AG10803 (cell line): ENCODE results near the gene CRB2.

Experiments used
- DNase-seq: peaks from one replicate; pipeline ENCODE4 v3.0.0; 2010; ENCODE audit warnings: low read depth
- H3K4me3 ChIP-seq: 2 replicates; pipeline ENCODE4 v1.5.1; 2011; ENCODE audit warnings: mild to moderate bottlenecking, low read length, control low read depth
- CTCF ChIP-seq: conservative IDR thresholded peaks from 2 replicates; pipeline ENCODE4 v1.5.1; 2011; ENCODE audit warnings: mild to moderate bottlenecking, low read length, control low read depth, inconsistent platforms

The CRB2 gene

GRCh38 chr9:123418506-123418905, 62.5 kb downstream of the CRB2 start:
- no peak for DNase-seq
- H3K4me3 ChIP-seq, result no peak overlapping the region
- TF ChIP-seq CTCF, result no peak

GRCh38 chr9:123419091-123419490, 63.1 kb downstream of the CRB2 start:
- DNase-seq, result no peak
- no peak overlapping the region for H3K4me3 ChIP-seq
- no peak for TF ChIP-seq CTCF

GRCh38 chr9:123419721-123420591, 64.0 kb downstream of the CRB2 start:
- no peak for DNase-seq

GRCh38 chr9:123420592-123421111, 64.7 kb downstream of the CRB2 start:
- no peak for DNase-seq
- H3K4me3 ChIP-seq, result no peak overlapping the region
- no peak for TF ChIP-seq CTCF

More at GRCh38 chr9:123419721-123420591, 64.0 kb downstream of the CRB2 start:
- no peak overlapping the region for H3K4me3 ChIP-seq
- no peak for TF ChIP-seq CTCF

GRCh38 chr9:123421186-123421585, 65.2 kb downstream of the CRB2 start:
- no peak for DNase-seq
- H3K4me3 ChIP-seq, result no peak overlapping the region
- TF ChIP-seq CTCF, result no peak

- TF ChIP-seq CTCF, result no peak
- no peak for DNase-seq
- H3K4me3 ChIP-seq, result no peak overlapping the region
Measured at GRCh38 chr9:123421801-123422455, 65.9 kb downstream of the CRB2 start.
